Hematopoietic multipotent progenitor cell (in vitro differentiated cells): Measurements from ENCODE around the gene CBX4. TPM values are rescaled to one million over a fixed set of nuclear protein-coding genes. Genes with fewer than 3 reads are reported as not detected.
A peak's percentile ranks its signal among the peaks of the same experiment; 100 is the strongest.

Source experiments
- DNase-seq, 3 donors: peaks; one replicate each; pipeline ENCODE4 v3.0.0-alpha.2; 2011 to 2015; ENCODE audit warnings: low read depth in 2 of 3, low spot score in 2 of 3
- total RNA-seq: library from RNA; depleted of rRNA; stranded (reverse); fragments of >200 nt; gene quantifications from one replicate; pipeline ENCODE4 v1.2.3, GENCODE V29; 2012

The CBX4 gene
- total RNA-seq, 1 donor = 31.8 TPM

DNA sequence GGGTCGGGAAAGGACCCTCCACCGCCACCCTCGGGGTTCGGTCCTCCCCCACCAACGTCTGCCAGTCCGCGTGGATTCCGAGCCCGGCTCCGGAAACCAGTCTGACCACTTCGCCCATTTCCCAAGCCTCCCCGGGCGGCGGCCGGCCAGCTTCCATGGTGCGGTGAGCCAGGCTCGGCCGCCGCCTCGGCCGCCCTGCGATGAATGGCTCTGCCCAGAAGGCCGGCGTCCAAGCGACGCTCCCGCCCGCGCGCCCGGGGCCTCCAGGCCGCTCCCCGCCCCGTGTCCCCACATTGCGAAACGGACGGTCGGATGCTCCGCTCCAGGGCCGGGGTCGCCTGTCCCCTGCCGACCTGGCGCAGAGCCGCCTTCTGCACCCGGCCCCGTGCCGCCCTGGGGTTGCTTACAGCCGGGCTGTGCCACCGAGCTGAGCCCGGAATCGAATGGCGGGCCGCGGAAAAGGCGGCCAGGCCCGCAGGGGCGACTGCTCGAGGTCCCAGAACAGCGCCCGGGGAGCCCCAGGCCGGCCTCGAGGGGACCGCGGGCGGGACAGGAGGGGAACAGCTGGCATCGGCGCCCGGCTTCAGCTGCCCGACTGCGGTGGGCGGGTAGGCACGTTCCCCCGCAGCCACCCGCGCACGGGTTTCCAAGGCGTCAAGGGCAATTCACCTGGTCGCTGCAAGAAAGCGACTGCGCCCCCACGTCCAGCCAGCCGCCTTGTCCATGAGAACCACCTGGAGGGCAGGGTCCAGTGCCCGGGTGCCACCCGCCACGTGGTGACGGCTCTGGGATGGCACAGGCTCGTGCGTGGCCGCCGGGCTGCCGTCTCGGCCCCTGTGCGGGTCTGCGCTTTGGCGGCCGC lies 24.0 kb downstream of the CBX4 start:
- DNase-seq = no peak

DNA sequence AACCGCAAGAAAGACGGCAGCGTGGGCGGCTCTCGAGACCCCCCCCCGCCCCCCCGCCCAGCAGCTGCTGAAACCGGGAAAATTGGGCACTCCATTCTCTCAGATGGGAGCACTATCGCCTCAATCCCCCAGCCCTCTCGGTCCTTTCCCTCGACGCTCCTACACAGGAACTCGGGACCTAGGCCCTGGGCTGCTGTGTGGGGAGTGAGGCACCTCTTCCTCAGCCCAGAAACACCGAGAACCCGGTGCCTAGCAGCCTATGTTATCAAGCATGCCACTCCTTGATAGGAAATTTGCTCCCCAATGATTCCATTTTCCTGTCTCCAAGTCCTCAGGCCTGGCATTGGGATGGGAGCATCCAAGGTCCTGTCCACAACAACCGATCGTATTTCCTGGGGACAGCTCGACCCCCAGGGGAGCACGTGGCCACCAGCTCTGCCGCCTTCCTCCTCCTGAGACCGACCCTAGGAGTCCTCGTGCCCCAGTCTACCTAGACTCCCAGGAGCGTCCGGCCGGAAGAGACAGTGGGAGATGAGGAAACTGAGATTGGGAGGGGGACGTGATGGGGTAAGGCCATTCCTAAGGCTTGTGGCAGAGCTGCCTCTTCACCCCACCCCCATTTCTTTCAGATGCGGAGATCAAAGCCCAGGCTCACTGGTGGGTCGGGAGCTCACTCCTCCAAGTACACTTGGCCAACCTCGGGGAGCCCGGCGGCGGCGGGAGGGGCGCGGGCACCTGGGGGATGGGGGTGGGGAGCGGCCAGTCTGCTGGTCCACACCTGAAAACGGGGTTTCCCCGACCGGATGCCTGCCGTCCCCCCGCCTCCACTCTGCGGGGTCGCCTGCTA lies 24.9 kb downstream of the CBX4 start:
- DNase-seq = no peak

- no peak for DNase-seq
Measured at GRCh38 chr17:79813297-79814126, 25.7 kb downstream of the CBX4 start.

GRCh38 chr17:79812353-79813258 lies 26.6 kb downstream of the CBX4 start:
- no peak for DNase-seq

DNA sequence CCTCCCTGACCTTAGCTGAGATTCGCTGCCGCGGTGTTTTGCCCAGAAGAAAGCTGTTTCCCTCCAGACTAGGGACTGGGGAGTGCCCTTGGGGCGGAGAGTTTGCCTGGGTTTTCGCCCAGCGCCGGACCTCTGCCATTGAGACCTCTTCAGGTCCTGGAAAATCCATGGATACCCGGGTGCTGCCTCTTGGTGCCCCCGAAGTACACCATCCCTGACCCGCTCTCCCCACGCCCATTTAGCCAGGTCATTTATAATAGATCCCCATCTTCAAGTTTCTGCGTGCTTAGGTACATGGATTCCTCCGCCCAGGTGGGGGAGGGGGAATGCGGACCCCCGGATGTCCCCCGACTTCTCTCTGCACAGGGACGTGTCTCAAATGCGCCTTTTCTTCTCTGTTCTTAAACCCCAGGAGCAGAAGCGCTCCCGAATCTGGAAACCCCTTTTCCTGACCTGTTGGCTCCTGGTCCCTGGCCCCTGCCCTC lies 27.3 kb downstream of the CBX4 start:
- DNase-seq = no peak

DNA sequence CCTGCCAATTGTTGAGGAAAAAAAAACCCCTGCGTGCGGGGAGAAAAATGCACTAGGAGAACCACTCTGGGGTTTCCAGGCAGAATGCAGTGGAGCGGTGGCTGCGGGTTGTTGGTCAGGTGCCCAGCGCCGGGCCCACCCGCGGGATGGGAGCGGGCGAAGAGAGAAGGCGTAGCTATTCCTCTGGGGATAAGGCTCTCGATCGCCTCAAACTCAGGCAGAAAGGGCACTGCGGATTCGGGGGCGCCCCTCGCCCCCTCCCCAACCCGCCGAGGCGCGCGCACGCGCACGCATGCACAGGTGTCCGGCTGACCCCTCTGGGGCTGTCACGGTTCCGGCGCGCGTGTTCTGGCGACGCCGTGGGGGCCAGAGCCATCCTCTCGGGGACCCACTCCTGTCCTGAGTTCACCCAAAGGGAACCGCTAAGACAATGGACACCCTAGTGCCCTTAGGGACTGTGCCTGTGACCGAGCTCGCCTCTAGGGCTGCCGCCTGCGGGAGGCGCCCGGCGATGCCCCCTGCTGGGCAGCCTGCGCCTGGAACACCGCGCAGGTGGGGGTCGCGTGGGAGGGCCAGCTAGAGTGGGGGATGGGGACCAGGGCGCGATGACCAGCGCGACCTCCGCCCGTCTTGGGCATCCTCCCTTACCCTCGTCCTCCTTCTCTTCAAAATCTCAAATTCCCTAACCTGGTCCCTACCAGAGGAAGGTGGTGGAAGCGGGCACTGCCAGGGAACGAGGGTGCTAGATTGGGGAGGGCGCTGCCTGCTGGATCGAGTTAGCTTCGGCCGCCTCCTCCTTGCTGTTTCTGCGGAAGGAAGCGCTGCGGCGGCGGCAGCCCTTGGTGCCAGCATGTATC lies 28.0 kb downstream of the CBX4 start:
- DNase-seq = peak in 2 of 3 donors; percentile 57 to 61

GRCh38 chr17:79810130-79811010 lies 28.9 kb downstream of the CBX4 start:
- peak; percentile 58 to 81 (median 80) for DNase-seq

GRCh38 chr17:79809530-79810129 lies 29.6 kb downstream of the CBX4 start:
- no peak for DNase-seq

- peak in 1 of 3 donors; percentile 50 for DNase-seq
Measured at GRCh38 chr17:79808763-79809529, 30.3 kb downstream of the CBX4 start.

- no peak for DNase-seq
Measured at GRCh38 chr17:79806863-79807720, 32.1 kb downstream of the CBX4 start.

- DNase-seq = no peak
Measured at GRCh38 chr17:79806446-79806760, 32.8 kb downstream of the CBX4 start.

GRCh38 chr17:79804856-79805696 lies 34.2 kb downstream of the CBX4 start:
- no peak for DNase-seq

GRCh38 chr17:79803997-79804855 lies 35.0 kb downstream of the CBX4 start:
- DNase-seq = peak in 1 of 3 donors; percentile 47
